Activated CD4-positive, CD25-positive, alpha-beta regulatory T cell treated with anti-CD3 and anti-CD28 coated beads, Interleukin-2, amount 50 U/mL, for 16 hours (primary cell): Measurements from ENCODE around the gene UQCR11.

ENCODE experiments used
- DNase-seq: peaks from one replicate; pipeline ENCODE4 v3.0.0-alpha.2; 2020; ENCODE audit warnings: low read depth, low spot score

Gene UQCR11

DNA sequence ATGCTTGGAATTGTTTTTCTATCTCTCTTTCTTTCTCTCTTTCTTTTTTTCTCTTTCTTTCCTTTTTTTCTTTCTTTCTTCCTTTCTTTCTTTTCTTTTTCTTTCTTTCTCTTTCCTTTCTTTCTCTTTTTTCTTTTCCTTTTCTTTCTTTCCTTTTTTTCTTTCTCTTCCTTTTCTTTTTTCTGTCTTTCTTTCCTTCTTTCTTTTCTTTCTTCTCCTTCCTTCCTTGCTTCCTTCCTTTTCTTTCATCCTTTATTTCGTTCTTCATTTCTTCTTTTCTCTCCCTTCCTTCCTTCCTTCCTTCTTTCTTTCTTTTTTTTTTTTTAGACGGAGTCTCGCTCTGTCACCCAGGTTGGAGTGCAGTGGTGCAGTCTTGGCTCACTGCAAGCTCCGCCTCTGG is 35.3 kb downstream of the UQCR11 start:
- no peak for DNase-seq

DNA sequence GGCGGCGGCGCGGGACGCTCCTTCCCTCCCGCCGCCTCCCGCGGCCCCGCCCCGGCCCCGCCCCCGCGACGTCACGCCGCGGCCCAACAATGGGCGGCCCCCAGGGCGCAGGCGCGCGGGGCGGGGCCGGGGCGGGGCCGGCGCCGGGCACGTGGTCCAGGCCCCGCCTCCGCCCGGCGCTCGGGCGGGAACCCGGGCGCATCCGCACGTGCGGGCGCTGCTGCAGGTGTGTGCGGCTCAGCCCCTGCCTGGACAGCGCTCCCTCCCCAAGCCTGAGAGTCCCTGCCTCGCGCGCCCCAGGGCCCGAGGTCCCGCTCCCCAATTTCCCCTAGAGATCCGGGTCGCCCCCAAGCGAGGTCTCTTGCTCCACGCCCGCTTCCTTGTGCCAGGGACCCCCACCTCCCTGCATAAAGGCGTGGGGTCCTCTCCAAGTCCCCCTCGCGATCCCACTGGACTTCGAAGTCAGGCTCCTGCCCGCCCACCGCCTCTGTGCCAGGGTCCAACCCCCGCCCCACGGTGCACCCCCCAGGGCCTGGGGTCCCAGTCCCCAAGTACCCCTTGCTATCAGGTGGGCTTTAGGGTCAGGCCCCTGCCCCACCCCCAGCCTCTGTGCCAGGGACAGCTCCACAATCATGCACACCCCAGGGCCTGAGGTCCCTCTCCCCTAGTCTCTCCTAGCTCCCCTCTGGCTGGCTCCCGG is 36.8 kb downstream of the UQCR11 start, which contains the start of gene MEX3D:
Gene MEX3D, minus strand, starts transcription at position 6 of the 700 bp plus-strand sequence. CDS start 267 bp downstream, outside the sequence.
- DNase-seq = peak; percentile 69

DNA sequence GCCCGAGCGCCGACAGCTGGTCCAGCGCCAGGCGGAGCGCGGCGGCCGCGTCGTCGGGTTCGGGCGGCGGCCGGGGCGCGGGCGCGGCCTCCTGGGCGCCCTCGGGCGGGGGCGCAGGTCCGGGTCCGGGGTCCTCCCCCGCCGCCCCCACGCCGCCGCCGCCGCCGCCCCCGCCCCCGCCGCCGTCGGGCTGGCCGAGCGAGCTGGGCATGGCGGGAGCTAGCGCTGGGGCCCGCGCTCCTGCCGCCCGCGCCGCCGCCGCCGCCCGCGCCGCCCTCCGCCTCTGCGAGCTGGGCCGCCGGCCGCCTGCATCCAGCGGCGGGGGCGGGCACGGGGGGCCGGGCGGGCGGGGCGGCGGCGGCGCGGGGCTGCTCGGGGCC is 37.4 kb downstream of the UQCR11 start:
- DNase-seq = no peak

DNA sequence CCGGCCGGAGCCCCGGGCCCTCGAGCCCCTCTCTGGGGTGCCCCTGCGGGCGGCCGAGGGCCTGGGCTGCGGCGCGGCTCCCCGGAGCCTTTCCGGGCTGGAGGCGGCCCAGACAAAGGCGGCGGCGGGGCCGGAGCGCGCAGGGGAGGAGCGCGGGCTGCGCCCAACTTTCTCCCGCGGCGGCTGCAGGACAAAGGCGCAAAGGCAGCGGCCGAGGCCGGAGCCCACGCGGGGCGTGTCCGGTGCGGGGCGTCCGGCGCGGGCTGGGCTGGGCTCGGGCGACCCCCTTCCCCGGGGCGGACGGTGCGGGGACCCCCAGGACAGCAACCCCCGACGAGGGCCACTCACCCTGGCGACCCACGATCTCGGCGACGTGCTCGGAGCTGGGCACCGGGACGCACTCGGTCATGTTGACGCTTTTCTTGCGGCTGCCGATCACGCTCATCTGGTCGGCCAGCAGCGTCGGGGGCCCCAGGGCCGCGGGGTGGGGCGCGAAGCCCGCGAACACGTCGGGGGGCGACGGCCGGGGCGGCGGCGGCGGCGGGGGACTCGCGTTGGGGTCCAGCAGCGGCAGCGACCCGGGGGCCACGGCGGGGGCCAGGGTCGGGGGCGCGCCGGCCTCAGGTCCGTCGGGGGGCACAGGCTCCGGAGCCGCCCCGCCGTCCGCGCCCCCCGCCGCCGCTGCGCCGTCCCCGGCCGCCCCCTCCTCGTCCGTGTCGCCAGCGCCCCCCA is 38.0 kb downstream of the UQCR11 start:
- no peak for DNase-seq

DNA sequence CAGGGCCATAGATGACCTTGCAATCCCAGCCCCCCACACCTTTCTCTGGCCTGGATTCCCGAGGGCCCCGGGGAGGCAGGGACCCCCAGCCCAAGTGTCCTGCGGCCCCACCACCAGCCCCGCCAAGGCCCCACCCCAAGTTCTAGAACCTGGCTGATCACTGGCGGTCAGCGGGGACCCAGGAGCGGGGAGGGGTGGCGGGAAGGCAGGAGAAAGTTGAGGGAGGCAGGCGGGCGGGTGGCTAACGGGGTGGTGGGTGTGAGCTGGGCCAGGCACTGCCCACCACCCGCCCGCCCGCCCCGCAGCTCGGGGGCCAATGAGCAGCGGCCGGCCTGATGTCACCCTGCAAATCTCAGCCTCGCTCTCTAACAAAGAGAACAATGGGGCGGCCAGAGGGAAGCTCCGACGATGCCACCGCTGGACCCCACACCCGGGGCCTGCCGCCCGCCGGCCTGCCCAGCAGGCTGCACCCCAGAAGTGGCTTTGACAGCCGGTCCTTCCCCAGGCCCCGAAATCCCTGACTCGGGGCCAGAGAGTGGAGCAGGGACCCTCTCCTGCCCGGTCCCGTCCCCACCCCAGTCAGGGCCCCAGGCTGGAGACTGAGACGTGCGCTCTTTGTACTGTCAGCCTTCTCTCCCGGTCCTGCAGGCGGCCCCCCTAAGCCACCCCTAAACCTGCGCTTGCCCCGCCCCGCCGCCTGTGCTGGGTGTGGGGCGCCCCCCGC is 38.7 kb downstream of the UQCR11 start:
- DNase-seq = no peak

DNA sequence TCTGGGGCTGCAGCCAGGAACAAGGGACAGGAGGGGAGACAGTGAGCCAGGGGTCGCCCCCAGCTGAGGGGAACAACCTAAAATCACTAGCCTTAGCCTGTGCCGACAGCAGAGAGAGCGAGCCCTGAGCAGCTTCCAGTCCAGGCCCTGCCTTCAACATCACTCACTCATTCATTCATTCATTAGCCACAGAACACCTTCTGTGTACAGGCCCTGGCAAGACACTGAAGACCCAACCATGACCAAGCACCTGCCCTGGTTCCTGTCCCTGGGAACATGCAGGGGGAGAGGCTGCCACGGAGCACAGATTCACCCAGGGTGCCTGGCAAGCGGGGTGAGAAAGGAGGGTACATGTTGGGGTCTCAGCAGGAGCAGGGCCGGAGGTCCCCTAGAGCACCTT is 42.0 kb downstream of the UQCR11 start:
- no peak for DNase-seq

DNA sequence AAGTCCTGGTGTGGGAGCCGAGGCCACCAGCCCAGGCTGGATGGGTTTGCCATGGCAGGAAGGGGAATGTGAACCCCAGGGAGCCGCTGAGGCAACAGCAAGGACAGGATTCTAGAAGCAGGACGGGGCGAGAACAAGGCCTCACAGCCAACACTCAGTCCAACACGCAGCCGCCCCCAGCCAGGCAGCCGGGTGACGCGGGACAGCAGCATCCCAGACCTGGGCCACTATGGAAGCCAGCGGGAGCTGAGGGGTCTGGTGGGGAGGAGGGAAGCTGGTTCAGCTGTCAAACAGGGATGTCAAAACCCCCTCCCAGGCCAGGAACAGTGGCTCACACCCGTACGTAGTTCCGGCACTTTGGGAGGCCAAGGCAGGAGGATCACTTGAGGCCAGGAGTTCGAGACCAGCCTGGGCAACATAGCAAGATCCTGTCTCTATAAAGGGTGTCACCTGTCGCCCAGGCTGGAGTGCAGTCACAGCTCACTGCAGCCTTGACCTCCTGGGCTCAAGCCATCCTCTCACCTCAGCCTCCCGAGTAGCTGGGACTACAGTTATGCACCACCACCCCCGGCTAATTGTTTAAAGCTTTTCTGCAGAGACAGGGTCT is 43.9 kb downstream of the UQCR11 start:
- no peak for DNase-seq

DNA sequence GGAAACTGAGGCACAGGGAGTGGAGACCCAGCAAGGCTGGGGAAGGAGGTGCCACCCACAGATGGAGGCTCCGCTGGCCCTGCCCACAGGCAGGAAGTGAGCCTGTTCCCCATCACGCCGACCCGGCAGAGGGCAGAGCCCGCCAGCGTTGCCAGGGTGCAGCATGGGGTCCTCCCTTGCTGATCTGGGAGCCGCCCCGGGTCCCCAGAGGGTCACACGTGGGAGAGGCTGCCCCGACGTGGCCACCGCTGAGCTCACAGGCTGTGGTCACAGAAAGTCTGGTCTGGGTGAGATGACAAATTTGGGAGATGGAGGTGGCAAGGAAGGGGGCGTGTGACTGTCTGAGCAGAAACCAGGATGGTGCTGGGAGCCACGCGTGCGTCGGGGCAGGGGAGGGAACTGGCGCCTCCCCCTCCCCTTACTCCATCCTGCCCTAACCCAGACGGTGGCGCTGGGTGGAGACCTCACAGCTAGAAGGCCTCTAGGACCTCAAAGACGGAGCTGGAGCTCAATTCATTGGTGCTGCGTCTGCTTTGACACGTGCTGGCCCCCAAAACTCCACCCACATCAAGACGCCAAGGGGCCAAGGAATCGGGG is 44.9 kb downstream of the UQCR11 start:
- DNase-seq = no peak

DNA sequence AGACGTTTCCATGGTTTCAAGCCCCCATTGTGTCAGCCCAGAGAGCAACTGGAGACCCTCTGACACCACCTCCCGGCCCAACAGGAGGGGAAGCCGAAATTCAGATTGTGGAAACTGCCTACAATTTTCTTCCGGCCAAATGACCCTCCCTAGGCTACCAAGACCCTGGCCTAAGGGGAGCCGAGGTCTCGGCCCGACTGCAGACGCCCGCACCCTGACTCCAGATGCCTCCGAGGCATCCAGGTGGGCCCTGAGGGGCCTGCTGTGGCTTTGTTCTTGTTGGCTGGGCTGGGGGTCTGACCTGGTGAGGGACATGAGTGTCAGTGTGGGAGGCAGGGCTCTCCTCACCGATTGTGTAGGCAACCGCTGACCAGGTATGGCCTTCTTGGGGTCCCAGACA is 46.7 kb downstream of the UQCR11 start:
- DNase-seq = no peak

DNA sequence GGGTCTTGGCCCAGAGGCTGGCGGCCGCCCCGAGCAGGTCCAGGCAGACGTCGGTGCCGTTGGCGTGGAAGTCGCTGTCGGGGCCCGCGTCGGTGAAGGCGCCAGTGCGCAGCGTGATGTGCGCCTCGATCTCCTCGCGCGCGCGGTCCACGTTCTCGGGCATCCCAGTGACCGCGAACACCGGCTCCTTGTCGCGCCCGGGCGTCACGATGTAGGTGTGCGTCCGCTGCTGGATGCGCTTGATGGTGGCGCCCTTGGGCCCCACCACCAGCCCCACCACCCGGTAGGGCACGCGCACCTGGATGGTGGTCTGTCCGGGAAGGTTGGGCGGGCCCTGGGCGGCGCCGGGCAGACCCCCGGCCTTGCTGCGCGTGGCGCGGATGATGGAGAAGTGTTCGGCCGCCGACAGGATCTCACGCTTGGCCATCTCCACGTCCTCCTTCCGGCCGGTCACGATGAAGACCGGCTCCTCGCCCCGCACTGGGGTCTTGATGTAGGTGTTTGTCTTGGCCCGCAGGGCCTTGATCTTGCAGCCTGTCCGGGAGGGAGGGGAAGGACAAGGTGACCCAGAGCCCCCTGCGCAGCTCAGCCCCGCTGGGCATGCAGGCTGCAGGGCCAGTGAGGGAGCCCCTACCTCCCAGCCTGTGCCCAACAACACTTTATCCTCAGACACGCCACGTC is 48.7 kb downstream of the UQCR11 start:
- DNase-seq = no peak

DNA sequence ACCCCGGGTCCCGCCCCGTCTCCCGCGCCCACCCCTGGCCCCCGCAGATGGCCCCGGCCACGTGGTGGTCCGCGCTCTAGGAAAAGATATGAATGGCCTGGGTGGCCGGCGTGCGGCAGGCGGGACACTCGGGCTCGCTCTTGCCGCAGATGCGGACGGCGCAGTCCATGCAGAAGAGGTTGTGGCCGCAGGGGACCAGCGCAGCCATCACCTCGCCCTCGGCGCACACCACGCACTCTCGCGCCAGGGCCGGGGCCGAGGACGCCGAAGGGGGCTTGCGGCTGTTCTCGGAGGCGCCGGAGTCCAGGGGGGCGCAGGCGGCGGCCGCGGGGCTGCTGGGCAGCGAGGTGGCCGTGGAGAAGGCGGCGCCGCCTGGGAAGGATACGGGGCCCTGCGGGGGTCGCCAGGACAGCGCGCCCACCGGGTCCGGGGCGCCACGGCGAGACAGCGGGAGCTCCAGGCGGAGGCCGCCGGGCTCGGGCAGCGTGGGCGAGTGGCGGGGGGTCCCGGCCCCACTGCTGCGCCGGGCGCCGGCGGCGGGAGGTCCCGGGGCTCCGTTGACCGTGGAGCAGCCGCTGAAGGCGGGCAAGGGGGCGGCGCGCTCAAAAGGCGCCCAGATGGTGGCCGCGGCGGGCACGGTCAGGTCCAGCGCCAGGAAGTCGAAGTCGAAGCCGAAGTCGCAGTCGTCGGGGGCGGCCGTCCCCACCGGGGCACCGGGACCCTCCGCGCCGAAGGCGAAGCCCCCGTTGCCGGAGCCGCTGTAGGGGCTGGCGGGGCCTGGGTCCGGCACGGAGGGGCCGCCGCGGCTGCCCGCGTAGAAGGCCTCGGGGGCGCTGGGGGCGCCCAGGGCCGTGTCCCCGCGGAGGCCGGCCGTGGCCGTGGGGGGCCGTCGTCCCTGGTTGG is 49.5 kb downstream of the UQCR11 start:
- no peak for DNase-seq

DNA sequence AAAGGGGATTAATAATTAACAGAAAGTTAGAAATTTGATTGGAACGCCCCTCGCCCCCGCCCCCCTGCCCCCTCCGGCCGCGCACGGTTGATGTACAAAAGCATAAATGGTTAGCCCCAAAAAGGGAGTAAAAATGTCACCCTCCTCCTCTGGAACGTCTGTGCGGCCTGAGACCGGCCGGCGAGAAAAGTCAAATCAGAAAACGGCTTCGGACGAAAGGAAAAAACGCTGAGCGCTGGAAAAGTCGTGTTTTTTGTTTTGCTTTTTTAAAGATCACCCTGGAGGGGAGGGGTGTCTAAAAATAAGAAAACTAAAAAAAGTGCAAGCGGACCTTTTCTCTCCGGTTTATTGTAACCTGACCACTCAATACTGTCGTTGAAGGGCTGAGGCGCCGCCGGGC is 50.3 kb downstream of the UQCR11 start:
- DNase-seq = no peak

DNA sequence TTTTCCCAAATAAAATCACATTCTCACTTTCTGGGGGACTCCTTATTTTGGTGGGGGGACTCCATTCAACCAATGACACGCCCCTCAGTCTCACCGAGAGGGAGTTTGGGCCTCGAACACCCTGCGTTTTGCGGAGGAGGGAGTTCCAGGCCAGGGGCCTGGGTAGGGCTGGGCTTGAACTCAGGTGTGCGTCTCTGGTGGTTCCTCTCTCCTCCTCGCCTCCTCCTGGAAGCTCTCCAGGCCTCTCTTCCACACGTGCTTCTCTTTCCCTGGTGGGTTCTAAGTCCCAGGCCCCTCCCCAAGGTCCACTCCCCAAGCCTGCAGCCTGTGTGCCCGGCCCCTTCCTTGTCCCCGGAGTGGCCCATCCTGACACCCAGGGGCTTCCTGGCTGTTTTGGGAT is 51.8 kb downstream of the UQCR11 start:
- no peak for DNase-seq

DNA sequence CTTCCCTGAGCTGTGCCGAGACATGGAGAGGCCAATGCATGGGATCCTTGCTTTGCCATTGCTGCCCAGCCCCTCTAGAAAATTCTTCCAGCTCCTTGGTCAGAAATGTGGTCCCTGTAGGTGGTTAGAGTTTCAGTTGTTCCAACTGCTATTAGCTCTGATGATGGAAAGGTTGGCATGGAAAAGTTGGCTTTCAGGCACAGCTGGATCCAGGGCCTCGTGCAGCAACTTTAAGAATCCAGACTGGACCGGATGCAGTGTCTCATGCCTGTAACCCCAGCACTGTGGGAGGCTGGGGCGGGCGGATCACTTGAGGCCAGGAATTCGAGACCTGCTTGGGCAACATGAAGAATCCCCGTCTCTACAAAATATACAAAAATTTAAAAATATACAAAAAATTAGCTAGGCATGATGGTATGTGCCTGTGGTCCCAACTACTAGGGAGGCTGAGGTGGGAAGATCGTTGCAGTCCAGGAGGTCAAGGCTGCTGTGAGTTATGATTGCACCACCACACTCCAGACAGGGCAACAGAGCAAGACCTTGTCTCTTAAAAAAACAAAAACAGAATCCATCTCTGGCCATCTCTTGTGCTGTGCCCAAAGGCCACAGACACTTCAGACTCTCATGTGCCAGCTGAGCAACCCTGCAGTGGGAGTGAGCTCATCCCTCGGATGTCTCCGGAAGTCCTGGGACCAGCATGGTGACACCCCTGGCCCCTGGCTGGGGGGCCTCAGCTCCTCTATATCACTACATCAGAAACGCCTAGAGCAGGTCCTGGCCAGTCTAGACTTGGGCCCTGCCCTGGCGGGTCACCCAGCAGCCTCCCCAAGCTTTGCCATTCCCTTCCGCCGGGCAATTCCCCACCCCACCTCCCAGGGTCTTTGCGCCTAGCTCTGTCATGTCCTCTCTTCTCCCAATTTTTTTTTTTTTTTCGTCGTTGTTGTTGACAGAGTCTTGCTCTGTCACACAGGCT is 53.9 kb downstream of the UQCR11 start:
- DNase-seq = no peak

DNA sequence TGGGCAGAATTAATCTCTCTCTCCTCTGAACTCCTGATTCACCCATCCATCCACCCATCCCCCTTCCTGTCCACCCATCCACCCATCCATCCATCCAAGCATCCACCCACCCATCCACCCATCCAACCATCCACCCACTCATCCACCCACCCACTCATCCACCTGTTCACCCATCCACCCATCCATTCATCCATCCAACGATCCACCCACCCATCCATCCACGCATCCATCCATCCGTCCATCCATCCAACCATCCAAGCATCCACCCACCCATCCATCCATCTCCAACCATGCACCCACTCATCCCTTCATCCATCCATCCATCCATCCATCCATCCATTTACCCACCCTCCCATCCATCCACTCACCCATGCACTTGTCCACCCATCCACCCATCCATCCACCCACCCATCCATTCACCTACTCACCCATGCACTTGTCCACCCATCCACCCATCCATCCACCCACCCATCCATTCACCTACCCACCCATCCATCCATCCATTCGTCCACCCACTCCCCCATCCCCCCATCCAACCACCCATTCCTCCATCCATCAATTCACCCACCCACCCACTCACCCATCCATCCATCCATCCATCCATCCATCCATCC is 55.8 kb downstream of the UQCR11 start:
- no peak for DNase-seq
